CD4-positive, CD25-positive, alpha-beta regulatory T cell (primary cell): ENCODE measurements around the gene RRAGD. TPM values are rescaled to one million over a fixed set of nuclear protein-coding genes. Genes with fewer than 3 reads are reported as not detected.
A peak's percentile ranks its signal among the peaks of the same experiment; 100 is the strongest.

ENCODE experiments used
- ATAC-seq, 2 donors: fragments of 150-1000 bp; cut with Tn5 transposase; one replicate each; pipeline ENCODE4 v1.10.0; 2021; ENCODE audit warnings: low read depth in 2 of 2, moderate number of reproducible peaks in 2 of 2, moderate library complexity in 1 of 2
- DNase-seq, 3 donors: peaks; one replicate each; pipeline versions ENCODE4 v3.0.0 to v3.0.0-alpha.2; 2012 to 2022; ENCODE audit warnings: mixed read lengths in 1 of 3
- H3K27ac ChIP-seq: one replicate; pipeline ENCODE4 v1.7.0; 2013; ENCODE audit warnings: mild to moderate bottlenecking, low read length; ENCODE audit not compliant: insufficient read depth, poor library complexity, severe bottlenecking
- H3K27me3 ChIP-seq: one replicate; pipeline ENCODE4 v1.7.0; 2013; ENCODE audit warnings: low read length; ENCODE audit not compliant: control insufficient read depth, insufficient read depth
- H3K36me3 ChIP-seq: one replicate; pipeline ENCODE4 v1.7.0; 2013; ENCODE audit warnings: mild to moderate bottlenecking, low read length, moderate library complexity; ENCODE audit not compliant: control insufficient read depth, insufficient read depth
- H3K4me1 ChIP-seq: 2 replicates; pipeline ENCODE4 v1.7.0; 2013; ENCODE audit warnings: mild to moderate bottlenecking, low read length; ENCODE audit not compliant: insufficient read depth, control insufficient read depth, poor library complexity, severe bottlenecking
- H3K4me3 ChIP-seq: one replicate; pipeline ENCODE4 v1.7.0; 2013; ENCODE audit warnings: low read depth, mild to moderate bottlenecking, low read length, moderate library complexity
- H3K9me3 ChIP-seq, 2 experiments: 1 replicate in 1 of 2; 2 replicates in 1 of 2; pipeline ENCODE4 v1.7.0; 2013; ENCODE audit warnings: low read length in 2 of 2, mild to moderate bottlenecking in 1 of 2, moderate library complexity in 1 of 2; ENCODE audit not compliant: control insufficient read depth in 2 of 2
- H3K27ac Mint-ChIP-seq, 3 donors: one replicate each; pipeline ENCODE4 v1.8.0; 2020 to 2022; ENCODE audit warnings: mild to moderate bottlenecking in 3 of 3, mixed read lengths in 3 of 3, moderate library complexity in 2 of 3
- H3K27me3 Mint-ChIP-seq: one replicate; pipeline ENCODE4 v1.8.0; 2022; ENCODE audit warnings: mild to moderate bottlenecking, mixed read lengths
- H3K36me3 Mint-ChIP-seq: one replicate; pipeline ENCODE4 v1.8.0; 2020; ENCODE audit warnings: mixed read lengths
- H3K4me1 Mint-ChIP-seq, 4 donors: one replicate each; pipeline ENCODE4 v1.8.0; 2020 to 2022; ENCODE audit warnings: mixed read lengths in 4 of 4, mild to moderate bottlenecking in 1 of 4
- H3K4me3 Mint-ChIP-seq, 4 donors: one replicate each; pipeline ENCODE4 v1.8.0; 2020 to 2022; ENCODE audit warnings: mild to moderate bottlenecking in 4 of 4, mixed read lengths in 4 of 4, moderate library complexity in 3 of 4
- H3K9me3 Mint-ChIP-seq, 7 donors: one replicate each; pipeline ENCODE4 v1.8.0; 2020 to 2022; ENCODE audit warnings: mixed read lengths in 7 of 7, mild to moderate bottlenecking in 3 of 7, moderate library complexity in 2 of 7
- polyA plus RNA-seq, 4 donors: library from polyadenylated mRNA; unstranded; fragments of 300-500 nt; fragmentation: Illumina TruSeq; gene quantifications; one replicate each; pipeline ENCODE4 v1.2.3, GENCODE V29; 2021
- total RNA-seq: library from RNA; stranded (reverse); gene quantifications from one replicate; pipeline ENCODE4 v1.2.3, GENCODE V29; 2022

Gene RRAGD
- total and polyA plus RNA-seq, 5 donors from 2014 or later, result 0.17 to 1.7 (median 0.78) TPM

DNA sequence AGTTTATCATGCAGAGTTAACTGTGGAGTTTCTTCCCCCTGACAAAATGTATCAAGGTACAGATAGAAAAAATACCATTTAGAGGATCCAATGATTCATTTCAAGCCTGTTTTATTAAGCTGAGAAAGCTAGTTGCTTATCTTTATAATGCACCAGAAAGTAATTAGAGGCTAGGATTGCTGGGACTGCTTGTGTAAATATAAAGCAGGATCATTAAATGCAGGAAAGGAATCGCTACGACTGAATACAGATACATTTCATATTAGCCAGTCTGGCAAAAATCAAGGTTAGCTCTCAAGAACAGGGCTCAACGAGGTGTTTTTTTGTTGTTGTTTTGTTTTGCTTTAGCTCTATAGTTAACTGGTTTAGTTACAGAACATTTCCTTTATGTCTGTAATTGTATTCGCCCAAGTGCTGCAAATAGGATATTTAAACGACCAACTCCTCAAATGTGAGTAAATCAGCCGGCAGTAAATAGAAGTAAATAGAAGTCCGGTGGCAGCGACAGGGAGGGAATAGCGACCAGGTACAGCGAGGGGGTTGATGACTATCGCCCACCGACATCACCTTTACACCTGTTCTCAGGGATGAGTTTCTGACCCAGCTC is 60.3 kb downstream of the RRAGD start:
- Histone ChIP-seq H3K4me3 (peak overlapping the region; percentile 97), H3K36me3 (no peaks in the 10 kb centered on the region), H3K27me3 (no peaks in the 10 kb centered on the region), H3K4me1 (peaks cover 48% of the 10 kb centered on the region), H3K9me3 (no peaks in the 10 kb centered on the region), H3K27ac (peak overlapping the region; percentile 87)
- peak overlapping the region; percentile 94 to 99 (median 96) for H3K4me3 Mint-ChIP-seq
- H3K4me1 Mint-ChIP-seq, result peaks cover 31 to 78% (median 58%) of the 10 kb centered on the region in 4 donors
- DNase-seq (peak in 1 of 3 donors; percentile 38), ATAC-seq (peak; percentile 2 to 3)
- no peaks in the 10 kb centered on the region for H3K9me3 Mint-ChIP-seq
- H3K36me3 Mint-ChIP-seq, result no peaks in the 10 kb centered on the region
- H3K27ac Mint-ChIP-seq, result peak overlapping the region; percentile 94 to 100 (median 99)
- no peaks in the 10 kb centered on the region for H3K27me3 Mint-ChIP-seq

DNA sequence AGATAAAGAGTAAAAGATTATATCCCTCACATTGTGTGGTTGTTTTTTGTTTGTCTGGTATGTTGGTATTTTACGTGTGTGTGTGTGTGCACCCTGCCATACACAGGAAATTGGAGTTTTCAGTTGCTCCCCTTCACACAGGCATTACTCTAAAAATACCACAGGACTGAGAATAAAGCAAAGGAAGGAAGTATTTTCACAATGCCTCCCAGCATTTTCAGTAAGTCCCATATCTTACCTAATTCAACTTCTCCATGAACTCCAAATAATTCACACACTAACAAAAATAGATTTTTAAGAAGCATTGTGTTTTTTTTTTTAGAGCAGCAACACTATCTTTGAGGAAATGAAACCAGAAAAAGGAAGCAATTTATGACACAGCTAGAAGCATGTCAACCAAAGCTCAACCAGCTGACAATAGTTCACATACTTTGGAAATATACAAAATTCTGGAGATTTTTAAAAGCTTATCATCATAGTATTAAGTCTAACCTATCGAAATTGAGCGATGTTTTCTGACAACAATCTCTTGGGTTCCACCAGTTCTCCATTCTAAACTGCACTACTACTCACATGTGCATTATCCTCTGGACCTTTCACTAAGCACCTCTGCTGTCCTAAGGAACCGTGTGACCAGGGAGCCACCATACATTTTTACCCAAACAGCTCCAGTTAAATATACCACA is 61.6 kb downstream of the RRAGD start:
- peaks cover 40% of the 10 kb centered on the region for H3K4me1 ChIP-seq
- Mint-ChIP-seq H3K9me3 (no peaks in the 10 kb centered on the region), H3K27ac (peak overlapping the region; percentile 94 to 100 (median 99)), H3K4me3 (peak overlapping the region; percentile 89 to 99 (median 94)), H3K4me1 (peaks cover 28 to 76% (median 59%) of the 10 kb centered on the region in 4 donors), H3K36me3 (no peaks in the 10 kb centered on the region), H3K27me3 (no peaks in the 10 kb centered on the region)
- DNase-seq (peak in 2 of 3 donors; percentile 17 to 44), ATAC-seq (peak; percentile 11 to 19)
- peak overlapping the region; percentile 87 for H3K27ac ChIP-seq
- H3K36me3 ChIP-seq, result no peaks in the 10 kb centered on the region
- H3K27me3 ChIP-seq, result no peaks in the 10 kb centered on the region
- no peaks in the 10 kb centered on the region for H3K9me3 ChIP-seq
- H3K4me3 ChIP-seq, result peak overlapping the region; percentile 97

DNA sequence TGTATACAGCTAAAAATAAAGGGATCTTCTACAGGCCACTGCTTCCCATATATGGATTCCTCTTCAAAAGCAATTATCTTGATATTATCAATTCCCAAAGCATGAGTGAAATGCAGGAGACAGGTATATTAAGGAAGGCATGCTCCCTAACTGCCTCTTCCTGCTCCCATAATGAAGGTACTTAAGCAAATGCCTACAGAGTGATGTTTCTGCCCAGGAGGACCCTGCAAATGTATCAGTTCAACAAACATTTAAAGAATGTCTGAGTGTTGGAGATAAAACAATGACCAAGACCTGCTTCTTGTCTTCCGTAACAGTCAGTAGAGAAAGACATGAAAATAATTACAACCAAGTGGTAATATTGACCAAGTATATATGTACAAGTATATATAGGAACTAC is 63.7 kb downstream of the RRAGD start:
- no peak for DNase-seq
- Mint-ChIP-seq H3K9me3 (no peaks in the 10 kb centered on the region), H3K4me3 (peak overlapping the region in 1 of 4 donors; percentile 94), H3K36me3 (no peaks in the 10 kb centered on the region), H3K4me1 (peaks cover 31 to 75% (median 55%) of the 10 kb centered on the region in 4 donors), H3K27ac (peak overlapping the region in 1 of 3 donors; percentile 9), H3K27me3 (no peaks in the 10 kb centered on the region)
- Histone ChIP-seq H3K4me3 (no peak overlapping the region), H3K27ac (no peak overlapping the region), H3K9me3 (no peaks in the 10 kb centered on the region), H3K4me1 (peaks cover 38% of the 10 kb centered on the region), H3K36me3 (no peaks in the 10 kb centered on the region), H3K27me3 (no peaks in the 10 kb centered on the region)
- ATAC-seq, result no peak

DNA sequence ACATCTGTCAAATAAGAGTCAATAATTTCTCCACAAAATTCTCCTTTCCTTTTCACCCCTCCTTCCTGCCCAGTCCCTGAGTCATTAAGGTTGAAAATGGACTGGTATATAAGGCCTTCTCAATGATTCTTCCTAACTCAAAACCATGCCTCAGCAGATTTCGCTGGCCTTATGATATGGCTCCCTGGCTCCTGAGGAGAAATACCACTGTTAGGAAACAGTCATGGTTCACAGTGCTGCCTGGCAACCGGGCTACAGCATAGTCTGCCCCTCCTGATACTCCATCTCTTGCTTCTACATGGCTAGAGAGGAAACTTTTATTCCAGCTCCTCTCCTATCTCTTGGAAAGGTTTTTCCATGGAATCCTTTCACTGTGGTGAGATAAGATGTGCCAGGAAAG is 64.2 kb downstream of the RRAGD start:
- H3K27me3 ChIP-seq, result no peaks in the 10 kb centered on the region
- Mint-ChIP-seq H3K9me3 (no peaks in the 10 kb centered on the region), H3K4me3 (peak overlapping the region in 1 of 4 donors; percentile 94), H3K36me3 (no peaks in the 10 kb centered on the region), H3K4me1 (peaks cover 31 to 73% (median 54%) of the 10 kb centered on the region in 4 donors), H3K27ac (peak overlapping the region in 1 of 3 donors; percentile 9), H3K27me3 (no peaks in the 10 kb centered on the region)
- no peak overlapping the region for H3K27ac ChIP-seq
- no peaks in the 10 kb centered on the region for H3K36me3 ChIP-seq
- DNase-seq, result no peak
- no peaks in the 10 kb centered on the region for H3K9me3 ChIP-seq
- H3K4me1 ChIP-seq, result peaks cover 34% of the 10 kb centered on the region
- ATAC-seq, result no peak
- H3K4me3 ChIP-seq, result no peak overlapping the region

DNA sequence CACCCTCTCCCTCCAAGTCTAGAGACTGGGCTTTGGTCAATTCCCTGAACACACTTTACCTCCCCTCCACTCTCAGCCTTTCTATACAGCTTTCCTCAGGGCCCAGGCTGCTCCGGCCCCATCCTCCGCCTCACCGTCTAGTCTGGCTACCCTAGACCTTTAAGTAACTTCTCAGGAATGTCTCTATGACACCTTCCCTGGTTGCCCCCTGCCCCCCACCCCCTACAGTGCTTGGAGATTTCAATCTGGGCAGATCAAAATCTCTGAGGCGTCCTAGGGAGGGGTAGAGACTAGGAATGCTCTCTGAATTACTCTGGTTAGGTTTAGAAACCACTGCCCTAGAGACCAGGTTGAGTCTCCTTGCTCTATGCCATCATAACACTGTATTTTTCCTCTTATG is 65.6 kb downstream of the RRAGD start:
- H3K27me3 ChIP-seq, result no peaks in the 10 kb centered on the region
- peaks cover 31 to 66% (median 51%) of the 10 kb centered on the region in 4 donors for H3K4me1 Mint-ChIP-seq
- H3K36me3 Mint-ChIP-seq, result peaks cover 5% of the 10 kb centered on the region
- H3K27ac Mint-ChIP-seq, result peak overlapping the region in 2 of 3 donors; percentile 72 to 93
- no peaks in the 10 kb centered on the region for H3K27me3 Mint-ChIP-seq
- H3K9me3 Mint-ChIP-seq, result no peaks in the 10 kb centered on the region
- no peak overlapping the region for H3K4me3 Mint-ChIP-seq
- peaks cover 7% of the 10 kb centered on the region for H3K36me3 ChIP-seq
- no peak overlapping the region for H3K4me3 ChIP-seq
- peaks cover 29% of the 10 kb centered on the region for H3K4me1 ChIP-seq
- DNase-seq, result no peak
- no peak for ATAC-seq
- H3K9me3 ChIP-seq, result no peaks in the 10 kb centered on the region
- H3K27ac ChIP-seq, result no peak overlapping the region

DNA sequence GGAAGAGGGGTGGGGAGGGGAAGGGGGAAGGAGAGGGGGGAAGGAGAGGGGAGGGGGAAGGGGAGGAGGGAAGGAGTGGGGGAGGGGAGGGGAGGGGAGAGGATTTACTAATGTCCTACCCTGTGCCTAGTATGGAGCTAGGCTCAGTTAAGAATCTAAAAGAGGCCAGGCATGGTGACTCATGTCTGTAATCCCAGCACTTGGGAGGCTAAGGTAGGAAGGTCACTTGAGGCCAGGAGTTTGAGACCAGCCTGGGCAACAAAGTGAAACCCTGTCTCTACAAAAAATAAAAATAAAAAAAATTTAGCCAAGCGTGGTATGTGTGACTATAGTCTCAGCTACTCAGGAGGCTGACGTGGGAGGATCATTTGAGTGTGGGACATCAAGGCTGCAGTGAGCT is 72.5 kb downstream of the RRAGD start:
- DNase-seq (no peak), ATAC-seq (no peak)
- Mint-ChIP-seq H3K4me3 (no peak overlapping the region), H3K36me3 (peaks cover 27% of the 10 kb centered on the region), H3K27me3 (no peaks in the 10 kb centered on the region), H3K9me3 (no peaks in the 10 kb centered on the region), H3K4me1 (peaks cover 6 to 11% (median 8%) of the 10 kb centered on the region in 4 donors), H3K27ac (no peak overlapping the region)
- Histone ChIP-seq H3K27ac (no peak overlapping the region), H3K4me1 (peaks cover 6% of the 10 kb centered on the region), H3K27me3 (no peaks in the 10 kb centered on the region), H3K9me3 (no peaks in the 10 kb centered on the region), H3K4me3 (no peak overlapping the region), H3K36me3 (peaks cover 57% of the 10 kb centered on the region)

DNA sequence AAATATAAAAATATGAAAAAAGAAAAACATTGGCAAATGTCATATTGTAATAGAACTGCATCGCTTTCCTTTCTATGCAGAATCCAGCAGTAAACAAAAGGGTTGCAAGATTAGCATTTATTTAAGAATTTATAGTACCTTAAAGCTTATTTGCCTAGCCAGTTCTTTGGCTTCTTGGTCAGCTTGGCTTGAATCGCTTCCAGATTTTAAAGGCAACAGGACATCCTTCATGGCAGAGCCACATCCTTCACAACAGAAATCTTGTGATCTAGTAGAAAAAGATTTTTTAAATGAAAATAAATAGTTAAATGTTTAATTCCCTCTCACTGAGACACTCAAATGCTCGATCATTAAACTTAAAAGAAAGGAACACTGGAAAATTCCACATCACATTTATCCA is 76.9 kb downstream of the RRAGD start:
- Histone ChIP-seq H3K9me3 (no peaks in the 10 kb centered on the region), H3K27ac (no peak overlapping the region), H3K27me3 (no peaks in the 10 kb centered on the region), H3K4me3 (no peak overlapping the region), H3K4me1 (no peaks in the 10 kb centered on the region), H3K36me3 (peaks cover 66% of the 10 kb centered on the region)
- Mint-ChIP-seq H3K4me1 (peaks cover under 1 to 7% (median 3%) of the 10 kb centered on the region in 4 donors), H3K36me3 (peaks cover 30% of the 10 kb centered on the region), H3K4me3 (no peak overlapping the region), H3K27me3 (no peaks in the 10 kb centered on the region), H3K27ac (no peak overlapping the region), H3K9me3 (no peaks in the 10 kb centered on the region)
- ATAC-seq (no peak), DNase-seq (no peak)
